ENCODE measurements around the gene COPZ2.

COPZ2 gene

GRCh38 chr17:47992216-47992615 lies 45.4 kb downstream of the COPZ2 start:
- Histone ChIP-seq H3K4me2 (ENCODE audit: insufficient read depth, low read length) (no peak overlapping the region), H2AFZ (ENCODE audit: low read depth, low read length) (no peak overlapping the region), H3K79me2 (ENCODE audit: insufficient read depth, low read length) (no peaks in the 10 kb centered on the region), H3K36me3 (ENCODE audit: insufficient read depth, low read length) (no peaks in the 10 kb centered on the region), H3K4me3 (ENCODE audit: low read depth in 1 of 2, low read length in 2 of 2) (no peak overlapping the region), H3K27ac (ENCODE audit: low read length) (no peak overlapping the region), H3K9ac (ENCODE audit: low read depth, low read length) (no peak overlapping the region), H3K27me3 (ENCODE audit: insufficient read depth, low read length, poor library complexity) (peaks cover 13% of the 10 kb centered on the region), H3K9me3 (ENCODE audit: insufficient read depth, low read length, severe bottlenecking) (no peaks in the 10 kb centered on the region), H4K20me1 (ENCODE audit: insufficient read depth, low read length) (no peaks in the 10 kb centered on the region; the same call in 1 of the 2 replicates), H3K4me1 (ENCODE audit: insufficient read depth, low read length) (no peaks in the 10 kb centered on the region)
- no peak for TF ChIP-seq CTCF (IDR thresholded peaks at IDR 0.05; ENCODE audit: borderline replicate concordance, extremely low read depth, low read length, poor library complexity, severe bottlenecking)
- no peak for TF ChIP-seq EZH2 (IDR thresholded peaks at IDR 0.05; ENCODE audit: borderline replicate concordance, low read depth, low read length, severe bottlenecking)
- DNase-seq (no peak), ATAC-seq (ENCODE audit: insufficient read depth, low read depth) (no peak)

- ATAC-seq (ENCODE audit: insufficient read depth, low read depth): no peak
These were observed 46.5 kb downstream of the COPZ2 start for GRCh38 chr17:47990962-47991731.

GRCh38 chr17:47989700-47990099 lies 47.9 kb downstream of the COPZ2 start:
- TF ChIP-seq EZH2 (IDR thresholded peaks at IDR 0.05; ENCODE audit: borderline replicate concordance, low read depth, low read length, severe bottlenecking) (no peak), CTCF (IDR thresholded peaks at IDR 0.05; ENCODE audit: borderline replicate concordance, extremely low read depth, low read length, poor library complexity, severe bottlenecking) (no peak)
- ATAC-seq (ENCODE audit: insufficient read depth, low read depth) (no peak), DNase-seq (no peak)
- H3K27me3 ChIP-seq (ENCODE audit: insufficient read depth, low read length, poor library complexity): peaks cover 9% of the 10 kb centered on the region
- no peak overlapping the region for H3K27ac ChIP-seq (ENCODE audit: low read length)
- no peak overlapping the region for H3K9ac ChIP-seq (ENCODE audit: low read depth, low read length)
- H3K4me1 ChIP-seq (ENCODE audit: insufficient read depth, low read length): no peaks in the 10 kb centered on the region
- no peak overlapping the region for H3K4me2 ChIP-seq (ENCODE audit: insufficient read depth, low read length)
- no peaks in the 10 kb centered on the region; the same call in 1 of the 2 replicates for H4K20me1 ChIP-seq (ENCODE audit: insufficient read depth, low read length)
- no peaks in the 10 kb centered on the region for H3K79me2 ChIP-seq (ENCODE audit: insufficient read depth, low read length)
- no peaks in the 10 kb centered on the region for H3K9me3 ChIP-seq (ENCODE audit: insufficient read depth, low read length, severe bottlenecking)
- no peaks in the 10 kb centered on the region for H3K36me3 ChIP-seq (ENCODE audit: insufficient read depth, low read length)
- H3K4me3 ChIP-seq (ENCODE audit: low read depth in 1 of 2, low read length in 2 of 2): no peak overlapping the region
- H2AFZ ChIP-seq (ENCODE audit: low read depth, low read length): no peak overlapping the region

More at GRCh38 chr17:47990962-47991731, 46.5 kb downstream of the COPZ2 start:
- Histone ChIP-seq H3K27ac (ENCODE audit: low read length) (no peak overlapping the region), H3K4me2 (ENCODE audit: insufficient read depth, low read length) (no peak overlapping the region), H3K4me3 (ENCODE audit: low read depth in 1 of 2, low read length in 2 of 2) (no peak overlapping the region), H3K27me3 (ENCODE audit: insufficient read depth, low read length, poor library complexity) (peaks cover 12% of the 10 kb centered on the region), H3K9ac (ENCODE audit: low read depth, low read length) (no peak overlapping the region), H4K20me1 (ENCODE audit: insufficient read depth, low read length) (no peaks in the 10 kb centered on the region; the same call in 1 of the 2 replicates), H3K36me3 (ENCODE audit: insufficient read depth, low read length) (no peaks in the 10 kb centered on the region), H3K9me3 (ENCODE audit: insufficient read depth, low read length, severe bottlenecking) (no peaks in the 10 kb centered on the region), H2AFZ (ENCODE audit: low read depth, low read length) (no peak overlapping the region), H3K79me2 (ENCODE audit: insufficient read depth, low read length) (no peaks in the 10 kb centered on the region), H3K4me1 (ENCODE audit: insufficient read depth, low read length) (no peaks in the 10 kb centered on the region)
- TF ChIP-seq EZH2 (IDR thresholded peaks at IDR 0.05; ENCODE audit: borderline replicate concordance, low read depth, low read length, severe bottlenecking) (no peak), CTCF (IDR thresholded peaks at IDR 0.05; ENCODE audit: borderline replicate concordance, extremely low read depth, low read length, poor library complexity, severe bottlenecking) (no peak)
- no peak for DNase-seq

Measured in DND-41 (cell line).